SK-N-SH (cell line): ENCODE data around the gene PCDHGC4. TPM values are rescaled to one million over a fixed set of nuclear protein-coding genes. Genes with fewer than 3 reads are reported as not detected.

Experiments used
- CTCF ChIA-PET: fragments of 300-600, 350-600 bp; formaldehyde crosslinking; extraction: SDS; loops from one replicate; lab custom pipeline; 2021; lab: Yijun Ruan, JAX
- POLR2A ChIA-PET: fragments of 350-600 bp; sonication (Branson Sonifier 250); formaldehyde crosslinking; extraction: SDS; loops from one replicate; lab custom pipeline; 2020; ENCODE audit warnings: antibody characterized with exemption, inconsistent platforms; lab: Yijun Ruan, JAX
- DNase-seq: peaks from one replicate; pipeline ENCODE4 v3.0.0; 2012
- H2AFZ ChIP-seq: fragments of 200-600 bp; sonication (generic); 2 replicates; pipeline ENCODE4 v1.8.1; 2016; ENCODE audit warnings: antibody characterized with exemption, mild to moderate bottlenecking, low read depth
- H3F3A ChIP-seq: fragments of 200-600 bp; sonication (generic); replicated peaks from 2 replicates; pipeline ENCODE3; 2016; ENCODE audit warnings: antibody characterized with exemption, mild to moderate bottlenecking; ENCODE audit not compliant: insufficient read depth
- H3K27ac ChIP-seq, 2 experiments: fragments of 200-500 bp in 1 of 2; fragments of 200-600 bp in 1 of 2; sonication (Bioruptor generic) in 1 of 2; sonication (generic), shearing (Covaris generic) in 1 of 2; 2 replicates each; pipeline versions ENCODE4 v1.5.1 to v1.6.1; 2014 to 2016; ENCODE audit warnings: low read depth in 2 of 2, inconsistent platforms in 1 of 2, low read length in 1 of 2, mild to moderate bottlenecking in 1 of 2, mixed read lengths in 1 of 2
- H3K27me3 ChIP-seq: fragments of 200-600 bp; sonication (generic), shearing (Covaris generic); 2 replicates; pipeline ENCODE4 v1.6.1; 2016; ENCODE audit warnings: mixed run types; ENCODE audit not compliant: insufficient read depth
- H3K36me3 ChIP-seq, 2 experiments: fragments of 200-500 bp in 1 of 2; fragments of 200-600 bp in 1 of 2; sonication (Bioruptor generic) in 1 of 2; sonication (generic) in 1 of 2; replicated peaks in 1 of 2; 2 replicates each; pipeline versions ENCODE3 to v1.5.1; 2014 to 2016; ENCODE audit warnings: low read length in 1 of 2, mild to moderate bottlenecking in 1 of 2; ENCODE audit not compliant: insufficient read depth in 2 of 2, control insufficient read depth in 1 of 2
- H3K4me1 ChIP-seq, 2 experiments: fragments of 200-500 bp in 1 of 2; fragments of 200-600 bp in 1 of 2; sonication (Bioruptor generic) in 1 of 2; sonication (generic), shearing (Covaris generic) in 1 of 2; 2 replicates each; pipeline versions ENCODE4 v1.5.1 to v1.6.1; 2014 to 2016; ENCODE audit warnings: low read depth in 1 of 2, low read length in 1 of 2, mixed run types in 1 of 2; ENCODE audit not compliant: insufficient read depth in 2 of 2, control insufficient read depth in 1 of 2
- H3K4me2 ChIP-seq: fragments of 200-600 bp; sonication (generic), shearing (Covaris generic); 2 replicates; pipeline ENCODE4 v1.6.1; 2017; ENCODE audit warnings: mixed run types
- H3K4me3 ChIP-seq, 2 experiments: fragments of 200-500 bp in 1 of 2; fragments of 200-600 bp in 1 of 2; sonication (Bioruptor generic) in 1 of 2; sonication (generic), shearing (Covaris generic) in 1 of 2; 2 replicates each; pipeline versions ENCODE4 v1.5.1 to v1.8.1; 2014 to 2016; ENCODE audit warnings: low read depth in 2 of 2, inconsistent platforms in 1 of 2, low read length in 1 of 2, mild to moderate bottlenecking in 1 of 2, mixed read lengths in 1 of 2, moderate library complexity in 1 of 2
- H3K79me2 ChIP-seq: fragments of 200-600 bp; sonication (generic); 2 replicates; pipeline ENCODE4 v1.8.1; 2017; ENCODE audit warnings: mild to moderate bottlenecking; ENCODE audit not compliant: insufficient read depth
- H3K9ac ChIP-seq: fragments of 200-600 bp; sonication (generic); 2 replicates; pipeline ENCODE4 v1.6.1; 2017; ENCODE audit warnings: mixed run types
- H3K9me2 ChIP-seq: fragments of 200-600 bp; sonication (generic); 2 replicates; pipeline ENCODE4 v1.6.1; 2017; ENCODE audit warnings: mixed run types
- H3K9me3 ChIP-seq: fragments of 200-600 bp; sonication (generic); 2 replicates; pipeline ENCODE4 v1.6.1; 2017; ENCODE audit warnings: mixed run types, mild to moderate bottlenecking, moderate library complexity
- H4K20me1 ChIP-seq: fragments of 200-600 bp; sonication (generic); 2 replicates; pipeline ENCODE4 v1.6.1; 2017; ENCODE audit warnings: mild to moderate bottlenecking, mixed run types; ENCODE audit not compliant: insufficient read depth
- CHD2 ChIP-seq: fragments of 150-350 bp; IDR thresholded peaks from 2 replicates; pipeline ENCODE4 v1.6.1; 2018; ENCODE audit warnings: low read length; ENCODE audit not compliant: partially characterized antibody
- FOXM1 ChIP-seq: IDR thresholded peaks from 2 replicates; pipeline ENCODE4 v1.4.0; 2012; ENCODE audit warnings: low read depth, mild to moderate bottlenecking
- GABPA ChIP-seq: IDR thresholded peaks from 2 replicates; pipeline ENCODE4 v1.4.0; 2012; ENCODE audit warnings: low read depth, mild to moderate bottlenecking
- GATA2 ChIP-seq: sonication (generic); formaldehyde crosslinking; IDR thresholded peaks from 2 replicates; pipeline ENCODE4 v1.5.0; 2020; ENCODE audit warnings: mild to moderate bottlenecking, missing genetic modification reagents
- MEF2A ChIP-seq: IDR thresholded peaks from 2 replicates; pipeline ENCODE4 v1.4.0; 2012; ENCODE audit warnings: low read depth, borderline replicate concordance
- POLR2AphosphoS5 ChIP-seq: IDR thresholded peaks from 2 replicates; pipeline ENCODE4 v1.6.1; 2012; ENCODE audit warnings: low read depth, low read length
- SMC3 ChIP-seq: IDR thresholded peaks from 2 replicates; pipeline ENCODE4 v1.6.1; 2012; ENCODE audit warnings: low read depth, low read length, improper control_type of control experiment
- WGBS: methylation state at CpG from one replicate; pipeline ENCODE4 v1.1.6; 2017; ENCODE audit warnings: low lambda C conversion rate; 5-methylcytosine and 5-hydroxymethylcytosine counted together
- polyA plus RNA-seq, 3 experiments: library from polyadenylated mRNA; depleted of rRNA; stranded (reverse); fragments of >200 nt; gene quantifications; 2 replicates each; pipeline ENCODE4 v1.2.3, GENCODE V29; 2012

The PCDHGC4 gene
- polyA plus RNA-seq, 1 of the 3 experiments (the other 2 are of a cell fraction): 0.53 TPM

- CTCF ChIA-PET: no interaction called here
- peaks cover 28% of the 10 kb centered on the region; the same call in 1 of the 2 replicates for H4K20me1 ChIP-seq
- no peaks in the 10 kb centered on the region for H3K27me3 ChIP-seq
- H3K27ac ChIP-seq: no peak overlapping the region
- H3K4me3 ChIP-seq: no peak overlapping the region
- no peak overlapping the region for H3K9ac ChIP-seq
- H3K9me2 ChIP-seq: no peaks in the 10 kb centered on the region
- 98% methylated on average over 9 of the region's 13 CpGs for WGBS
- no peak overlapping the region for H3K4me2 ChIP-seq
- no peak for TF ChIP-seq CHD2
- no peak for TF ChIP-seq FOXM1
- no peak overlapping the region for H2AFZ ChIP-seq
- H3K4me1 ChIP-seq: peaks cover 24 to 41% of the 10 kb centered on the region in 2 experiments; a peak in 3 of 4 replicates
- peaks cover 9% of the 10 kb centered on the region for H3F3A ChIP-seq
- peaks cover 75% of the 10 kb centered on the region for H3K79me2 ChIP-seq
- peaks cover 16 to 58% of the 10 kb centered on the region in 2 experiments for H3K36me3 ChIP-seq
- no peaks in the 10 kb centered on the region for H3K9me3 ChIP-seq
- DNase-seq: no peak
- POLR2A ChIA-PET: no interaction called here
Measured at GRCh38 chr5:141490771-141491170, 5.9 kb downstream of the PCDHGC4 start.

DNA sequence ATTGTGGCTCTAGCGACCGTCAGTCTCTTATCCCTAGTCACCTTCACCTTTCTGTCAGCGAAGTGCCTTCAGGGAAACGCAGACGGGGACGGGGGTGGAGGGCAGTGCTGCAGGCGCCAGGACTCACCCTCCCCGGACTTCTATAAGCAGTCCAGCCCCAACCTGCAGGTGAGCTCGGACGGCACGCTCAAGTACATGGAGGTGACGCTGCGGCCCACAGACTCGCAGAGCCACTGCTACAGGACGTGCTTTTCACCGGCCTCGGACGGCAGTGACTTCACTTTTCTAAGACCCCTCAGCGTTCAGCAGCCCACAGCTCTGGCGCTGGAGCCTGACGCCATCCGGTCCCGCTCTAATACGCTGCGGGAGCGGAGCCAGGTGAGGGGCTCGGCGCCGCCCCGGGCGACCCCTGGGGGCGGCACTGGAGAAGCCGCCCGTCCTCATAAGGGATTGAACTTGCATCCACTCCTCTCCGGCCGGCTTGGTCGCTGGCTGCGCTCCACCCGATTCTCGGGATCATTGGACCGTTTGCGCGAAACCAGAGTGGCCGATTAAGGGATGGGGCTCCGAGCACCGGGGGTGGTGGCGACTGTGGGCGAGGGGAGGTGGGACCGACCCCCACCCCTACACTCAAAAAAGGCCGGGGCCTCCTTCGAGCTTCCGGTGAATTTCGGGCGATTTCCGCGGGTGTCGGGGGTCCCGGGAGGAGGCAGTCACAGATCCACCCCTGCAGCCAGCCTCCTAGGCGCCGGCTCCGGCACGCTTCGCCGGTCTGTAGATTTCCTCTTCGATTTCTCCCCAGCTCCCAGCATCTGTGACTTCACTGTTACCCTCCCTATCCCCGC, 6.7 kb downstream of the PCDHGC4 start:
- Histone ChIP-seq H3K9ac (no peak overlapping the region), H3K9me2 (no peaks in the 10 kb centered on the region), H3K4me1 (peaks cover 18 to 47% of the 10 kb centered on the region in 2 experiments; a peak in 3 of 4 replicates), H3K27ac (no peak overlapping the region), H3K79me2 (peaks cover 67% of the 10 kb centered on the region), H2AFZ (no peak overlapping the region), H3K36me3 (peaks cover 16 to 50% of the 10 kb centered on the region in 2 experiments), H3F3A (peaks cover 11% of the 10 kb centered on the region), H3K27me3 (no peaks in the 10 kb centered on the region), H3K4me2 (no peak overlapping the region), H3K4me3 (no peak overlapping the region), H3K9me3 (no peaks in the 10 kb centered on the region), H4K20me1 (peaks cover 28% of the 10 kb centered on the region; the same call in 1 of the 2 replicates)
- ChIA-PET CTCF (no interaction called here), POLR2A (no interaction called here)
- no peak for TF ChIP-seq MEF2A
- no peak for TF ChIP-seq GATA2 (CRISPR knock-in tag)
- no peak for TF ChIP-seq SMC3
- TF ChIP-seq POLR2AphosphoS5: no peak
- TF ChIP-seq GABPA: no peak
- no peak for TF ChIP-seq CHD2
- 93% methylated on average over 49 of the region's 66 CpGs for WGBS
- DNase-seq: no peak

GRCh38 chr5:141492168-141492885, 7.5 kb downstream of the PCDHGC4 start:
- Histone ChIP-seq H3K4me1 (peaks cover 15 to 52% of the 10 kb centered on the region in 2 experiments; a peak in 3 of 4 replicates), H3K27me3 (no peaks in the 10 kb centered on the region), H3K4me2 (no peak overlapping the region), H3K4me3 (no peak overlapping the region), H4K20me1 (peaks cover 23% of the 10 kb centered on the region; the same call in 1 of the 2 replicates), H3K36me3 (peaks cover 12 to 43% of the 10 kb centered on the region in 2 experiments), H3K79me2 (peaks cover 60% of the 10 kb centered on the region), H3K9me2 (no peaks in the 10 kb centered on the region), H3K27ac (no peak overlapping the region), H3K9ac (no peak overlapping the region), H2AFZ (no peak overlapping the region), H3F3A (peaks cover 11% of the 10 kb centered on the region), H3K9me3 (no peaks in the 10 kb centered on the region)
- DNase-seq: no peak
- ChIA-PET CTCF (interaction anchor here (1.3 to 2.3 kb wide), 2 partner anchors 16 to 32 kb away, joined by 3 to 11 read pairs; no protein-coding TSS in a partner anchor), POLR2A (no interaction called here)
- WGBS: 95% methylated on average over 56 of the region's 68 CpGs
- TF ChIP-seq CHD2: no peak
